ENCODE results near the gene IQCM.

IQCM gene

GRCh38 chr4:149815743-149816142 is at the start of gene IQCM:
TSS of gene IQCM (minus strand) at chr4:149815843. CDS start at chr4:149742691, 73,152 bp downstream.
- no peak for DNase-seq (ENCODE audit: low read depth)

GRCh38 chr4:149857446-149857845 is 41.8 kb upstream of the IQCM start:
- no peak for DNase-seq (ENCODE audit: low read depth)

- no peak for DNase-seq (ENCODE audit: low read depth)
These were observed 30.1 kb upstream of the IQCM start for GRCh38 chr4:149845743-149846142.

GRCh38 chr4:149841686-149842085 is 26.0 kb upstream of the IQCM start:
- DNase-seq (ENCODE audit: low read depth): no peak

- DNase-seq (ENCODE audit: low read depth): no peak
These were observed 22.4 kb upstream of the IQCM start for GRCh38 chr4:149838036-149838435.

- DNase-seq (ENCODE audit: low read depth): no peak
These were observed 20.9 kb upstream of the IQCM start for GRCh38 chr4:149836546-149836945.

- DNase-seq (ENCODE audit: low read depth): no peak
These were observed 19.6 kb upstream of the IQCM start for GRCh38 chr4:149835280-149835679.

- no peak for DNase-seq (ENCODE audit: low read depth)
These were observed 16.1 kb upstream of the IQCM start for GRCh38 chr4:149831656-149832208.

GRCh38 chr4:149830823-149831222 is 15.2 kb upstream of the IQCM start:
- DNase-seq (ENCODE audit: low read depth): no peak

GRCh38 chr4:149825336-149825735 is 9.7 kb upstream of the IQCM start:
- DNase-seq (ENCODE audit: low read depth): no peak

GRCh38 chr4:149823769-149824221 is 8.2 kb upstream of the IQCM start:
- DNase-seq (ENCODE audit: low read depth): no peak

- no peak for DNase-seq (ENCODE audit: low read depth)
These were observed 14.2 kb downstream of the IQCM start for GRCh38 chr4:149801416-149801815.

GRCh38 chr4:149799546-149799945 is 16.1 kb downstream of the IQCM start:
- DNase-seq (ENCODE audit: low read depth): no peak

- no peak for DNase-seq (ENCODE audit: low read depth)
These were observed 19.3 kb downstream of the IQCM start for GRCh38 chr4:149796381-149796780.

- DNase-seq (ENCODE audit: low read depth): no peak
These were observed 20.4 kb downstream of the IQCM start for GRCh38 chr4:149795256-149795655.

GRCh38 chr4:149794352-149794751 is 21.3 kb downstream of the IQCM start:
- no peak for DNase-seq (ENCODE audit: low read depth)

GRCh38 chr4:149793459-149793858 is 22.2 kb downstream of the IQCM start:
- DNase-seq (ENCODE audit: low read depth): no peak

GRCh38 chr4:149791851-149792250 is 23.8 kb downstream of the IQCM start:
- DNase-seq (ENCODE audit: low read depth): no peak

- DNase-seq (ENCODE audit: low read depth): no peak
These were observed 25.3 kb downstream of the IQCM start for GRCh38 chr4:149790172-149790907.

- no peak for DNase-seq (ENCODE audit: low read depth)
These were observed 27.3 kb downstream of the IQCM start for GRCh38 chr4:149788300-149788699.

- no peak for DNase-seq (ENCODE audit: low read depth)
These were observed 29.8 kb downstream of the IQCM start for GRCh38 chr4:149785696-149786431.

GRCh38 chr4:149784018-149784417 is 31.6 kb downstream of the IQCM start:
- DNase-seq (ENCODE audit: low read depth): no peak

GRCh38 chr4:149781150-149781549 is 34.5 kb downstream of the IQCM start:
- no peak for DNase-seq (ENCODE audit: low read depth)
